K562 (cell line): ENCODE data around the gene TRIP12. TPM values are rescaled to one million over a fixed set of nuclear protein-coding genes. Genes with fewer than 3 reads are reported as not detected.

Experiments
- AFF4 ChIP-seq: sonication (generic); formaldehyde crosslinking; IDR thresholded peaks from 2 replicates; pipeline ENCODE4 v1.8.0; 2023; ENCODE audit warnings: mild to moderate bottlenecking, missing genetic modification reagents
- CEBPB ChIP-seq: fragments of 450-650 bp; IDR thresholded peaks from 2 replicates; pipeline ENCODE4 v1.6.1; 2016; ENCODE audit warnings: missing genetic modification characterization, missing compliant biosample characterization
- ELK1 ChIP-seq: sonication (generic); formaldehyde crosslinking; IDR thresholded peaks from 2 replicates; pipeline ENCODE4 v1.8.1; 2022; ENCODE audit warnings: missing genetic modification reagents
- ETV5 ChIP-seq: sonication (generic); formaldehyde crosslinking; IDR thresholded peaks from 2 replicates; pipeline ENCODE4 v1.4.0; 2020; ENCODE audit warnings: low read depth, mild to moderate bottlenecking, missing genetic modification reagents
- KAT2B ChIP-seq: IDR thresholded peaks from one replicate; pipeline ENCODE4 v1.6.1; 2012; ENCODE audit warnings: low read depth, mild to moderate bottlenecking, control low read depth, inconsistent platforms, low read length, moderate library complexity
- MEF2D ChIP-seq: conservative IDR thresholded peaks from 2 replicates; pipeline ENCODE4 v1.6.1; 2016; ENCODE audit warnings: low read depth, missing genetic modification characterization, missing compliant biosample characterization
- MTA2 ChIP-seq: fragments of 450-650 bp; IDR thresholded peaks from 2 replicates; pipeline ENCODE4 v1.6.1; 2016; ENCODE audit warnings: low read depth
- MTF1 ChIP-seq: fragments of 250-450 bp; sonication (Bioruptor Pico); IDR thresholded peaks from 2 replicates; pipeline ENCODE4 v1.9.0; 2021; ENCODE audit warnings: moderate library complexity, mild to moderate bottlenecking, inconsistent platforms, borderline replicate concordance
- PBX2 ChIP-seq, 2 experiments: IDR thresholded peaks in 1 of 2; conservative IDR thresholded peaks in 1 of 2; 2 replicates each; pipeline ENCODE4 v1.6.1; 2016; ENCODE audit warnings: low read depth in 2 of 2, mild to moderate bottlenecking in 1 of 2, missing compliant biosample characterization in 1 of 2, missing genetic modification characterization in 1 of 2, moderate library complexity in 1 of 2
- POLR2AphosphoS2 ChIP-seq: IDR thresholded peaks from 2 replicates; pipeline ENCODE4 v1.6.1; 2012; ENCODE audit warnings: low read length, improper control_type of control experiment
- POLR3A ChIP-seq: IDR thresholded peaks from 2 replicates; pipeline ENCODE4 v1.6.1; 2011; ENCODE audit warnings: borderline replicate concordance, mild to moderate bottlenecking, moderate library complexity; ENCODE audit not compliant: insufficient read length, insufficient read depth; ENCODE audit errors: extremely low read depth
- PPARD ChIP-seq: fragments of 250-450 bp; sonication (Bioruptor Pico); IDR thresholded peaks from 2 replicates; pipeline ENCODE4 v1.8.0; 2022; ENCODE audit warnings: inconsistent platforms, mild to moderate bottlenecking, moderate library complexity
- RHOXF2B ChIP-seq: fragments of 250-450 bp; sonication (Bioruptor Pico); conservative IDR thresholded peaks from 2 replicates; pipeline ENCODE4 v1.5.1; 2021
- SMAD3 ChIP-seq: fragments of 450-650 bp; formaldehyde crosslinking; conservative IDR thresholded peaks from 2 replicates; pipeline ENCODE4 v1.4.0; 2020; ENCODE audit warnings: mild to moderate bottlenecking
- SNIP1 ChIP-seq: fragments of 450-650 bp; IDR thresholded peaks from 2 replicates; pipeline ENCODE4 v1.7.1; 2017; ENCODE audit warnings: low read depth, mild to moderate bottlenecking
- ZNF175 ChIP-seq: fragments of 200-800 bp; sonication (Bioruptor generic); IDR thresholded peaks from 2 replicates; pipeline ENCODE4 v1.6.1; 2016; ENCODE audit warnings: low read depth, mild to moderate bottlenecking, missing genetic modification characterization, missing compliant biosample characterization
- ZNF561 ChIP-seq: fragments of 450-650 bp; formaldehyde crosslinking; conservative IDR thresholded peaks from 2 replicates; pipeline ENCODE4 v1.4.0; 2020; ENCODE audit warnings: mild to moderate bottlenecking, moderate library complexity
- ZNF583 ChIP-seq: fragments of 250-450 bp; sonication (Bioruptor Pico); IDR thresholded peaks from 2 replicates; pipeline ENCODE4 v1.4.0; 2020
- ZNF707 ChIP-seq: fragments of 250-450 bp; sonication (Bioruptor Pico); conservative IDR thresholded peaks from 2 replicates; pipeline ENCODE4 v1.8.0; 2022; ENCODE audit warnings: inconsistent platforms, mild to moderate bottlenecking, moderate library complexity
- polyA plus RNA-seq, 8 experiments: library from polyadenylated mRNA; depleted of rRNA in 4 of 8; stranded (reverse) in 5 of 8; unstranded in 3 of 8; fragments of >200 nt; fragmentation: Nextera tagmentation in 2 of 8; fragmentation: Illumina TruSeq in 1 of 8; extraction: Ambion mirVana in 2 of 8; extraction: Trizol in 1 of 8; gene quantifications; 2 replicates each; pipeline versions ENCODE4 v1.2.1 to v1.2.3, GENCODE V29; 2011 to 2014; ENCODE audit warnings: inconsistent platforms in 1 of 8, missing spikeins in 1 of 8
- total RNA-seq, 7 experiments: library from RNA; depleted of rRNA in 6 of 7; stranded (reverse); fragments of >200 nt in 6 of 7; fragmentation: Illumina TruSeq in 2 of 7; extraction: Trizol in 2 of 7; gene quantifications; 2 replicates each; pipeline versions ENCODE4 v1.2.1 to v1.2.3, GENCODE V29; 2011 to 2021; ENCODE audit warnings: low replicate concordance in 1 of 7
- TF ChIP-seq, protein P1 (sequence below): fragments of 450-650 bp; IDR thresholded peaks from 2 replicates; pipeline ENCODE4 v1.6.1; 2016; ENCODE audit warnings: missing biosample characterization, missing genetic modification characterization

Gene TRIP12
- total and polyA plus RNA-seq, 9 of the 15 experiments (the other 6 are each of a cell fraction or from before 2014, with no cell fraction given): 15.2 to 131 (median 80.1) TPM

- no peak for TF ChIP-seq PBX2 (CRISPR knock-in tag; IDR thresholded peaks at IDR 0.05; ENCODE audit: low read depth)
- no peak for TF ChIP-seq PBX2 (tag; conservative IDR thresholded peaks at IDR 0.05; ENCODE audit: low read depth)
- no peak for TF ChIP-seq PPARD (CRISPR knock-in tag)
- no peak for TF ChIP-seq ELK1 (CRISPR knock-in tag)
- no peak for TF ChIP-seq ZNF561
- 0 out of 2 replicates have a peak, but pooled peaks have one; percentile 18 for TF ChIP-seq MTA2
- TF ChIP-seq ETV5 (CRISPR knock-in tag): 0 out of 2 replicates have a peak, but pooled peaks have one; percentile 5
- no peak for TF ChIP-seq POLR3A
- no peak for TF ChIP-seq KAT2B
- TF ChIP-seq MTF1 (CRISPR knock-in tag): no peak
- TF ChIP-seq SNIP1: no peak
- no peak for TF ChIP-seq SMAD3 (CRISPR knock-in tag)
- TF ChIP-seq RHOXF2B: no peak
- no peak for TF ChIP-seq ZNF175 (CRISPR knock-in tag)
- TF ChIP-seq AFF4 (CRISPR knock-in tag): no peak
- TF ChIP-seq ZNF707: no peak
- TF ChIP-seq CEBPB (tag): no peak
- no peak for TF ChIP-seq POLR2AphosphoS2
- TF ChIP-seq, protein P1, sequence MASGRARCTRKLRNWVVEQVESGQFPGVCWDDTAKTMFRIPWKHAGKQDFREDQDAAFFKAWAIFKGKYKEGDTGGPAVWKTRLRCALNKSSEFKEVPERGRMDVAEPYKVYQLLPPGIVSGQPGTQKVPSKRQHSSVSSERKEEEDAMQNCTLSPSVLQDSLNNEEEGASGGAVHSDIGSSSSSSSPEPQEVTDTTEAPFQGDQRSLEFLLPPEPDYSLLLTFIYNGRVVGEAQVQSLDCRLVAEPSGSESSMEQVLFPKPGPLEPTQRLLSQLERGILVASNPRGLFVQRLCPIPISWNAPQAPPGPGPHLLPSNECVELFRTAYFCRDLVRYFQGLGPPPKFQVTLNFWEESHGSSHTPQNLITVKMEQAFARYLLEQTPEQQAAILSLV (tag): no peak
- no peak for TF ChIP-seq MEF2D
- no peak for TF ChIP-seq ZNF583 (CRISPR knock-in tag)
Observed at GRCh38 chr2:229921892-229922448, at the start of gene TRIP12 (continued).
